ENCODE data around the gene RXRA.

RXRA gene

GRCh38 chr9:134327671-134328231, 1.5 kb downstream of the RXRA start:
- DNase-seq (ENCODE audit: insufficient read length, low spot score): no peak
- FAIRE-seq: no peak
- no peak for TF ChIP-seq CTCF (IDR thresholded peaks at IDR 0.05; ENCODE audit: insufficient read depth, missing control alignments)

- TF ChIP-seq CTCF (IDR thresholded peaks at IDR 0.05; ENCODE audit: insufficient read depth, missing control alignments): no peak
- FAIRE-seq (no peak), DNase-seq (ENCODE audit: insufficient read length, low spot score) (no peak)
Measured at GRCh38 chr9:134328341-134328840, 2.1 kb downstream of the RXRA start.

- TF ChIP-seq CTCF (IDR thresholded peaks at IDR 0.05; ENCODE audit: insufficient read depth, missing control alignments): no peak
- no peak for FAIRE-seq
Measured at GRCh38 chr9:134328841-134329575, 2.8 kb downstream of the RXRA start.

GRCh38 chr9:134329576-134329855, 3.3 kb downstream of the RXRA start:
- TF ChIP-seq CTCF (IDR thresholded peaks at IDR 0.05; ENCODE audit: insufficient read depth, missing control alignments): no peak
- FAIRE-seq: no peak

More at GRCh38 chr9:134328841-134329575, 2.8 kb downstream of the RXRA start:
- DNase-seq (ENCODE audit: insufficient read length, low spot score): no peak

GRCh38 chr9:134329886-134330285, 3.6 kb downstream of the RXRA start:
- DNase-seq (ENCODE audit: insufficient read length, low spot score): no peak
- FAIRE-seq: no peak
- no peak for TF ChIP-seq CTCF (IDR thresholded peaks at IDR 0.05; ENCODE audit: insufficient read depth, missing control alignments)

More at GRCh38 chr9:134329576-134329855, 3.3 kb downstream of the RXRA start:
- DNase-seq (ENCODE audit: insufficient read length, low spot score): no peak

- DNase-seq (ENCODE audit: insufficient read length, low spot score) (no peak), FAIRE-seq (no peak)
- TF ChIP-seq CTCF (IDR thresholded peaks at IDR 0.05; ENCODE audit: insufficient read depth, missing control alignments): no peak
Measured at GRCh38 chr9:134330590-134330989, 4.3 kb downstream of the RXRA start.
